ENCODE measurements around the gene ACSS1. TPM values are rescaled to one million over a fixed set of nuclear protein-coding genes. Genes with fewer than 3 reads are reported as not detected.

The ACSS1 gene
- total RNA-seq, 2 experiments from 2014 or later: 44.4 TPM

GRCh38 chr20:25061103-25061799, 3.3 kb upstream of the ACSS1 start:
- Mint-ChIP-seq H3K27ac (no peak overlapping the region), H3K9me3 (ENCODE audit: low read depth) (no peaks in the 10 kb centered on the region), H3K4me3 (no peak overlapping the region), H3K4me1 (peaks cover 19% of the 10 kb centered on the region), H3K27me3 (peaks cover 6% of the 10 kb centered on the region), H3K36me3 (no peaks in the 10 kb centered on the region)
- ATAC-seq (no peak), DNase-seq (no peak)
- CTCF ChIA-PET: interaction anchor here (11.9 kb wide), 1 partner anchor 67 kb away, joined by 128 read pairs; the partner anchor contains the start of gene APMAP

GRCh38 chr20:25059866-25060465, 2.0 kb upstream of the ACSS1 start:
- H3K27me3 Mint-ChIP-seq: peaks cover 3% of the 10 kb centered on the region
- H3K4me1 Mint-ChIP-seq: peaks cover 24% of the 10 kb centered on the region
- H3K9me3 Mint-ChIP-seq (ENCODE audit: low read depth): no peaks in the 10 kb centered on the region
- DNase-seq (no peak), ATAC-seq (no peak)
- no peak overlapping the region for H3K27ac Mint-ChIP-seq
- CTCF ChIA-PET: interaction anchor here (0.7 to 11.9 kb wide), 4 partner anchors 24 to 130 kb away, joined by 3 to 128 read pairs (median 4); partner anchors contain the start of gene APMAP
- peaks cover 3% of the 10 kb centered on the region for H3K36me3 Mint-ChIP-seq
- no peak overlapping the region for H3K4me3 Mint-ChIP-seq

GRCh38 chr20:25058847-25059810, 1.2 kb upstream of the ACSS1 start:
- Mint-ChIP-seq H3K36me3 (peaks cover 9% of the 10 kb centered on the region), H3K27ac (peak overlapping the region; percentile 74), H3K9me3 (ENCODE audit: low read depth) (no peaks in the 10 kb centered on the region), H3K4me1 (peaks cover 32% of the 10 kb centered on the region), H3K4me3 (peak overlapping the region; percentile 60), H3K27me3 (peaks cover 3% of the 10 kb centered on the region)
- DNase-seq (no peak), ATAC-seq (no peak)
- CTCF ChIA-PET: interaction anchor here (0.6 to 11.9 kb wide), 6 partner anchors 9 to 555 kb away, joined by 3 to 128 read pairs (median 3); partner anchors contain the start of gene APMAP

- H3K27me3 Mint-ChIP-seq: peaks cover 3% of the 10 kb centered on the region
- H3K27ac Mint-ChIP-seq: peak overlapping the region; percentile 89
- peak; percentile 55 for ATAC-seq
- peaks cover 9% of the 10 kb centered on the region for H3K36me3 Mint-ChIP-seq
- peak overlapping the region; percentile 77 for H3K4me3 Mint-ChIP-seq
- no peaks in the 10 kb centered on the region for H3K9me3 Mint-ChIP-seq (ENCODE audit: low read depth)
- peaks cover 46% of the 10 kb centered on the region for H3K4me1 Mint-ChIP-seq
- peak; percentile 85 for DNase-seq
- CTCF ChIA-PET: interaction anchor here (1.0 to 11.9 kb wide), 9 partner anchors 11 to 154 kb away, joined by 3 to 128 read pairs (median 5); partner anchors contain the start of gene APMAP
Observed at GRCh38 chr20:25057234-25058050, 497 bp downstream of the ACSS1 start.

GRCh38 chr20:25056690-25057233, 1.2 kb downstream of the ACSS1 start:
- peaks cover 3% of the 10 kb centered on the region for H3K27me3 Mint-ChIP-seq
- ATAC-seq: peak; percentile 30
- no peaks in the 10 kb centered on the region for H3K9me3 Mint-ChIP-seq (ENCODE audit: low read depth)
- H3K36me3 Mint-ChIP-seq: peaks cover 9% of the 10 kb centered on the region
- H3K4me3 Mint-ChIP-seq: peak overlapping the region; percentile 77
- CTCF ChIA-PET: interaction anchor here (1.0 to 11.9 kb wide), 6 partner anchors 18 to 126 kb away, joined by 3 to 128 read pairs (median 6); partner anchors contain the start of gene APMAP
- H3K27ac Mint-ChIP-seq: peak overlapping the region; percentile 89
- peaks cover 50% of the 10 kb centered on the region for H3K4me1 Mint-ChIP-seq
- no peak for DNase-seq

GRCh38 chr20:25055711-25056495, 2.0 kb downstream of the ACSS1 start:
- Mint-ChIP-seq H3K4me1 (peaks cover 50% of the 10 kb centered on the region), H3K27ac (peak overlapping the region; percentile 89), H3K9me3 (ENCODE audit: low read depth) (no peaks in the 10 kb centered on the region), H3K36me3 (peaks cover 9% of the 10 kb centered on the region), H3K27me3 (peaks cover 3% of the 10 kb centered on the region), H3K4me3 (peak overlapping the region; percentile 77)
- CTCF ChIA-PET: interaction anchor here (1.0 to 11.9 kb wide), 3 partner anchors 17 to 62 kb away, joined by 3 to 128 read pairs (median 6); partner anchors contain the start of gene APMAP
- DNase-seq (no peak), ATAC-seq (no peak)

GRCh38 chr20:25054995-25055629, 2.8 kb downstream of the ACSS1 start:
- CTCF ChIA-PET: interaction anchor here (1.3 to 11.9 kb wide), 3 partner anchors 10 to 61 kb away, joined by 5 to 128 read pairs (median 6); partner anchors contain the start of gene APMAP
- Mint-ChIP-seq H3K27me3 (no peaks in the 10 kb centered on the region), H3K36me3 (peaks cover 9% of the 10 kb centered on the region), H3K27ac (no peak overlapping the region), H3K4me3 (no peak overlapping the region), H3K9me3 (ENCODE audit: low read depth) (no peaks in the 10 kb centered on the region), H3K4me1 (peaks cover 50% of the 10 kb centered on the region)
- ATAC-seq (no peak), DNase-seq (no peak)

GRCh38 chr20:25054096-25054820, 3.7 kb downstream of the ACSS1 start:
- Mint-ChIP-seq H3K4me3 (no peak overlapping the region), H3K27ac (peak overlapping the region; percentile 3), H3K36me3 (peaks cover 9% of the 10 kb centered on the region), H3K27me3 (no peaks in the 10 kb centered on the region), H3K9me3 (ENCODE audit: low read depth) (no peaks in the 10 kb centered on the region), H3K4me1 (peaks cover 56% of the 10 kb centered on the region)
- ATAC-seq (no peak), DNase-seq (no peak)
- CTCF ChIA-PET: interaction anchor here (1.3 kb wide), 1 partner anchor 11 kb away, joined by 5 read pairs; no protein-coding TSS in a partner anchor

- H3K27me3 Mint-ChIP-seq: no peaks in the 10 kb centered on the region
- ATAC-seq (no peak), DNase-seq (no peak)
- H3K27ac Mint-ChIP-seq: no peak overlapping the region
- no peaks in the 10 kb centered on the region for H3K9me3 Mint-ChIP-seq (ENCODE audit: low read depth)
- CTCF ChIA-PET: no interaction called here
- peaks cover 9% of the 10 kb centered on the region for H3K36me3 Mint-ChIP-seq
- no peak overlapping the region for H3K4me3 Mint-ChIP-seq
- peaks cover 54% of the 10 kb centered on the region for H3K4me1 Mint-ChIP-seq
Observed at GRCh38 chr20:25053255-25054031, 4.5 kb downstream of the ACSS1 start.

All from activated CD8-positive, alpha-beta memory T cell treated with anti-CD3 and anti-CD28 coated beads, Interleukin-2, amount 10 ng/mL, durations not matched to agents 7 days and 5 days (primary cell).